GM18498 (cell line): ENCODE measurements around the gene ARAF.

ENCODE experiments used
- ATAC-seq: cut with Tn5 transposase; IDR thresholded peaks from one replicate; pipeline ENCODE4 v1.9.1; 2021; ENCODE audit warnings: mild to moderate bottlenecking, moderate library complexity; ENCODE audit not compliant: unreplicated experiment

Gene ARAF

DNA sequence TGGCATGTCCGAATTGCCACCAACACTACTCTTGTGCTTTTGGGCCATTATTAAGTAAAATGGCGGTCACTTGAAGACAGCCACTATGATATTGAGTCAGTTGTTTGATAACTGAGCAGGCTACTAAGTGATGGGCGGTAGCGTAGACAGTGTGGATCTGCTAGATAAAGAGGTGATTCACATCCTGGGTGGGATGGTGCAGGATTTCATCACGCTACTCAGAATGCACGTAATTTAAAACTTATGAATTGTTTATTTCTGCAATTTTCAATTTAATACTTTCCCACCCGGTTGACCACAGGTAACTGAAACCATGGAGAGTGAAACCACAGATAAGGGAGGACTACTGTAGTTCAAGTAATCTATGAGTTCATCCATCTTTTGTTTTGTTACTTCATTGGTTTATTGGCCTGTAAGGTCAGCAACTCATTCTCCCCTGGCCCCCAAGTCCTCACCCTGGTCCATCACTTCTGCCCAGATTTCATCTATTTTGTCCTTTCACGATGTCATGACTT is 2.9 kb downstream of the ARAF start:
- no peak for ATAC-seq

GRCh38 chrX:47564438-47565085 is 3.6 kb downstream of the ARAF start:
- ATAC-seq, result no peak

- no peak for ATAC-seq
These were observed 5.8 kb downstream of the ARAF start for GRCh38 chrX:47566841-47567240.

- ATAC-seq, result no peak
These were observed 7.8 kb downstream of the ARAF start for GRCh38 chrX:47568656-47569295.

DNA sequence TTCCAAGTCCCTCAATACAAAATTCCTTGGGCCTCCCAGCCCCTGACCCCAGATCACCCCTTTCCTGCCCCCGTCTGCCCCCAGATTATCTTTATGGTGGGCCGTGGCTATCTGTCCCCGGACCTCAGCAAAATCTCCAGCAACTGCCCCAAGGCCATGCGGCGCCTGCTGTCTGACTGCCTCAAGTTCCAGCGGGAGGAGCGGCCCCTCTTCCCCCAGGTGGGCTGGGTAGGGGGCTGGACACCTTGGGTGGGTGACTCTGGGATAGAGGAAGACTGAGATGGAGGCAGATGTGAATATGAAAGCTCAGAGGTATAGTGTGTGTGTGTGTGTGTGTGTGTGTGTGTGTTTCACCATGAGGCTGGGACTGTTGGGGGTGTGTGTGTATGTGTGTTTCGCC is 9.8 kb downstream of the ARAF start:
- ATAC-seq, result no peak

GRCh38 chrX:47571215-47571614 is 10.2 kb downstream of the ARAF start:
- ATAC-seq, result no peak

GRCh38 chrX:47571896-47572295 is 10.9 kb downstream of the ARAF start:
- no peak for ATAC-seq

GRCh38 chrX:47572773-47573340 is 11.9 kb downstream of the ARAF start:
- ATAC-seq, result no peak

- no peak for ATAC-seq
These were observed 12.5 kb downstream of the ARAF start for GRCh38 chrX:47573341-47574075.

GRCh38 chrX:47574076-47574546 is 13.1 kb downstream of the ARAF start:
- ATAC-seq, result no peak

- no peak for ATAC-seq
These were observed 13.7 kb downstream of the ARAF start for GRCh38 chrX:47574547-47575301.

DNA sequence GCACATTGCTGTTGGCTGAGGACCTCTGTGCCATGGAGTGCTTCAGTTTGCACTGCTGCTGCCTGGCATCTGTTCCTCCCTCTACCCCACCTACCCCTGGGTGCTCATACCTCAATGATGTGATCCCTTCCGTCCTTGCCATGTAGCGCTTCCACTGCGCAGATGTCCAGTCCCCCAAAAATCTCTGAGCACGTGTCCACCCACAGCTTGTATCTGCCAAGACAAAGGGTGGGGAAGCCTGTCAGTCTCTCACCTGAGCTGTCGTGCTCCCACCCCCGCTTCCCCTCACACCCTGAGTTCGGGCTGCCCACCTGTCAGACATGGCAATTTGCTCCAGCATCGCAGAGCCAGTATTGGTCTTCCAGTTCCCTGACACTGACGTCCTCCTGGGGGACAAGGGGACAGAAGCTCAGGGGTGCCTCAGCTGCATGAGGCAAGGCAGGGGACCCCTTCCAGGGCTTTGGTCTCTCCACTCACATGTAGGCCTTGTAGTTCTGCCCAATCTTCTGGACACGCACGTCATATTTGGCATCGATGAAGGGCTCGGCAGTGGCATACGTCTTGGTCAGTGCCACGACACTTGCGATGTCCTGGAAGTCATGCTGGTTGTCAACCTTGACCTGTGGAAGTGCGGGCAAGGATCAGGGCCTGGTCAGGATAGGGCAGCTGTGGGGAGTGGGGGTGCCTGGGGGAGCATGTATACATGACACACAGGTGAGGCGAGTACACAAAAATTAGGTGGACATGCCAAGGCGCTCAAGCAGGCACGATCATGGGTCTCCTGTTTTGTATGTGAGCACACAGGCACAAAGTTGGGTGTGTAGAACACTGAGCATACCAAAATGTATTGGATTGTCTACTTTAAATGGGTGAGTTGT is 15.3 kb downstream of the ARAF start:
- ATAC-seq, result no peak

- no peak for ATAC-seq
These were observed 16.4 kb downstream of the ARAF start for GRCh38 chrX:47577424-47577823.

- no peak for ATAC-seq
These were observed 16.9 kb downstream of the ARAF start for GRCh38 chrX:47577901-47578300.

GRCh38 chrX:47578692-47579091 is 17.7 kb downstream of the ARAF start:
- no peak for ATAC-seq

- no peak for ATAC-seq
These were observed 18.5 kb downstream of the ARAF start for GRCh38 chrX:47579537-47579936.

- ATAC-seq, result peak; percentile 89
These were observed 21.0 kb downstream of the ARAF start, which contains the start of gene TIMP1 for GRCh38 chrX:47581731-47582647. TSS of gene TIMP1 (plus strand) at chrX:47582436. CDS start at chrX:47583416, 980 bp downstream.

DNA sequence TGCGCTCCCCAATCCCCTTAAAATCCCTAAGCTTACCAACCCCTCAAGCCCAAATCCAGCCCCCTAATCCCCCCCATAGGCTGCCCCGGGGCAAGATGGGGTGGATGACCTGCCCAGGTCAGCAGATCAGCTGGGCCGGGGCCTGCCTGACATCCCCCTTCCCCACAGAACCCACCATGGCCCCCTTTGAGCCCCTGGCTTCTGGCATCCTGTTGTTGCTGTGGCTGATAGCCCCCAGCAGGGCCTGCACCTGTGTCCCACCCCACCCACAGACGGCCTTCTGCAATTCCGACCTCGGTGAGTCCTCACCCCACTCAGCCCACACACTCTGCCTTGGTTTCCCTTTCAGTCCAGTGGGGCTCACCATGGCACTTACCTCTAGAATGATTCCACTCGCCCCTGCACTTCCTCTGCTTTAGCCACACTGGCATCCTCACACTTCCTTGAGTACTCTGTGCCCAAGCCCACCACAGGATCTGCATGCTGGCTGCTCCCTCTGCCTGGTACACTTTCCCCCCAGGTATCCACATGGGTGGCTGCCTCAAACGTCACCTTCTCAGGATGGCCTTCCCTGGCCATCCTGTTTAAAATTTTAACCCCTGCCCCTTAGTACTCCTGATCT is 22.3 kb downstream of the ARAF start:
- no peak for ATAC-seq
